Fibroblast of lung (primary cell): ENCODE results near the gene CENPX. TPM values are rescaled to one million over a fixed set of nuclear protein-coding genes. Genes with fewer than 3 reads are reported as not detected.

Experiments
- DNase-seq, 2 donors: peaks; one replicate each; pipeline versions ENCODE4 v3.0.0 to v3.0.0-alpha.2; 2010; ENCODE audit warnings: low read depth in 2 of 2
- H2AFZ ChIP-seq: 2 replicates; pipeline ENCODE4 v1.5.1; 2012; ENCODE audit warnings: low read length, control low read depth, inconsistent platforms
- H3K27ac ChIP-seq: 2 replicates; pipeline ENCODE4 v1.5.1; 2011; ENCODE audit warnings: low read length, control low read depth; ENCODE audit not compliant: insufficient read depth
- H3K27me3 ChIP-seq: 2 replicates; pipeline ENCODE4 v1.5.1; 2011; ENCODE audit warnings: mild to moderate bottlenecking, low read length; ENCODE audit not compliant: control insufficient read depth, insufficient read depth
- H3K36me3 ChIP-seq: 2 replicates; pipeline ENCODE4 v1.5.1; 2011; ENCODE audit warnings: low read length; ENCODE audit not compliant: control insufficient read depth, insufficient read depth
- H3K4me1 ChIP-seq: 2 replicates; pipeline ENCODE4 v1.5.1; 2011; ENCODE audit warnings: low read length; ENCODE audit not compliant: control insufficient read depth, insufficient read depth; ENCODE audit errors: extremely low read depth
- H3K4me2 ChIP-seq: 2 replicates; pipeline ENCODE4 v1.5.1; 2011; ENCODE audit warnings: low read length, control low read depth; ENCODE audit not compliant: insufficient read depth; ENCODE audit errors: extremely low read depth
- H3K4me3 ChIP-seq, 4 experiments: fragments of 200-600 bp in 1 of 4; sonication (generic) in 1 of 4; replicated peaks in 1 of 4; 2 replicates each; pipeline ENCODE4 v1.5.1; 2011 to 2016; ENCODE audit warnings: low read length in 4 of 4, low read depth in 3 of 4, mild to moderate bottlenecking in 3 of 4, control low read depth in 2 of 4, inconsistent platforms in 1 of 4, mixed read lengths in 1 of 4; ENCODE audit not compliant: insufficient read depth in 1 of 4; ENCODE audit errors: control extremely low read depth in 1 of 4
- H3K79me2 ChIP-seq: 2 replicates; pipeline ENCODE4 v1.5.1; 2012; ENCODE audit warnings: mild to moderate bottlenecking, low read length, inconsistent platforms; ENCODE audit not compliant: control insufficient read depth, insufficient read depth
- H3K9ac ChIP-seq: 2 replicates; pipeline ENCODE4 v1.5.1; 2011; ENCODE audit warnings: mild to moderate bottlenecking, low read length, control low read depth; ENCODE audit not compliant: insufficient read depth
- H3K9me3 ChIP-seq: 2 replicates; pipeline ENCODE4 v1.5.1; 2012; ENCODE audit warnings: low read depth, low read length; ENCODE audit not compliant: control insufficient read depth, insufficient read depth
- H4K20me1 ChIP-seq: 2 replicates; pipeline ENCODE4 v1.5.1; 2011; ENCODE audit warnings: low read length; ENCODE audit not compliant: control insufficient read depth, insufficient read depth; ENCODE audit errors: extremely low read depth
- EZH2 ChIP-seq: IDR thresholded peaks from 2 replicates; pipeline ENCODE4 v1.5.1; 2012; ENCODE audit warnings: low read length, control low read depth, mild to moderate bottlenecking; ENCODE audit errors: missing control alignments
- polyA plus RNA-seq, 2 donors: library from polyadenylated mRNA; depleted of rRNA in 1 of 2; stranded (reverse) in 1 of 2; unstranded in 1 of 2; fragments of >200 nt; gene quantifications; 2 replicates each; pipeline ENCODE4 v1.2.1, GENCODE V29; 2011 to 2012; ENCODE audit warnings: missing spikeins in 1 of 2
- total RNA-seq: library from RNA; depleted of rRNA; stranded (reverse); fragments of >200 nt; gene quantifications from 2 replicates; pipeline ENCODE4 v1.2.1, GENCODE V29; 2014
- TF ChIP-seq, protein P1 (sequence below), 2 donors: IDR thresholded peaks in 1 of 2; conservative IDR thresholded peaks in 1 of 2; 1 replicate in 1 of 2; 2 replicates in 1 of 2; pipeline ENCODE4 v1.5.1; 2011 to 2012; ENCODE audit warnings: low read length in 2 of 2, control low read depth in 1 of 2, inconsistent platforms in 1 of 2, low read depth in 1 of 2, mild to moderate bottlenecking in 1 of 2

CENPX gene
- total and polyA plus RNA-seq, 2 donors (not counting 1 experiment from before 2014, with no cell fraction given): 29.2 to 30.4 TPM

GRCh38 chr17:81990836-81991683, 31.6 kb downstream of the CENPX start:
- Histone ChIP-seq H3K4me2 (no peak overlapping the region), H2AFZ (no peak overlapping the region)

DNA sequence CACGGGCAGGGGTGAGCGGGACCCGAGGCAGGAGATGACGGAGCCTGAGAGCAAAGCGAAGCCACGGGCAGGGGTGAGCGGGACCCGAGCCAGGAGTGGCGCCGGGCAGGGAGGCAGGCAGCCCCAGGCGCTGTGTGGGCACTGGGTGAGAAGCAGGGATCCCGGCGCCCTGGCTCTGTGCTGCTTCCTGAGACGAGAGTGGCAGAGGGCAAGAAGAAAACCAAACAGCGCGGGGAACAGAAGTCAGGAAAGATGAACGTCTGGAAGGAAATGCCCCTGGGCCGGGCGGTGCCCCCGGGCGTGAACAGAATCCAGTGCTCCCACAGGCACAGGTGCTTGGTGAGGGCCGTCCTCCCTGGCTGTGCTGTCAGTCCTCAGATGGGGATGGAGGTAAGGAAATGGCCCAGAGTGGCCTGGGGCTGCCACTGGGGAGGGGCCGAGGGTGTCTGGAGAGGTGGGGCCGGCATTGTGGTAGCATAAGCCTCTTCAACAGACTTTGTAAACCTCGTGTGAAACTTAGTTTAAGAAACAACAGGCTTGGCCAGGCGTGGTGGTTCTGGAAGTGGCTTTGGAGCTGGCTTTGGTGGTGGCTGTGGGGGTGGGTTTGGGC, 35.4 kb downstream of the CENPX start:
- Histone ChIP-seq H2AFZ (no peak overlapping the region), H3K9me3 (no peaks in the 10 kb centered on the region), H4K20me1 (no peaks in the 10 kb centered on the region), H3K36me3 (peaks cover 17% of the 10 kb centered on the region), H3K27ac (no peak overlapping the region), H3K4me1 (peaks cover 12% of the 10 kb centered on the region), H3K27me3 (no peaks in the 10 kb centered on the region), H3K79me2 (no peaks in the 10 kb centered on the region), H3K4me2 (no peak overlapping the region), H3K9ac (no peak overlapping the region), H3K4me3 (no peak overlapping the region)
- DNase-seq: no peak
- TF ChIP-seq, protein P1, sequence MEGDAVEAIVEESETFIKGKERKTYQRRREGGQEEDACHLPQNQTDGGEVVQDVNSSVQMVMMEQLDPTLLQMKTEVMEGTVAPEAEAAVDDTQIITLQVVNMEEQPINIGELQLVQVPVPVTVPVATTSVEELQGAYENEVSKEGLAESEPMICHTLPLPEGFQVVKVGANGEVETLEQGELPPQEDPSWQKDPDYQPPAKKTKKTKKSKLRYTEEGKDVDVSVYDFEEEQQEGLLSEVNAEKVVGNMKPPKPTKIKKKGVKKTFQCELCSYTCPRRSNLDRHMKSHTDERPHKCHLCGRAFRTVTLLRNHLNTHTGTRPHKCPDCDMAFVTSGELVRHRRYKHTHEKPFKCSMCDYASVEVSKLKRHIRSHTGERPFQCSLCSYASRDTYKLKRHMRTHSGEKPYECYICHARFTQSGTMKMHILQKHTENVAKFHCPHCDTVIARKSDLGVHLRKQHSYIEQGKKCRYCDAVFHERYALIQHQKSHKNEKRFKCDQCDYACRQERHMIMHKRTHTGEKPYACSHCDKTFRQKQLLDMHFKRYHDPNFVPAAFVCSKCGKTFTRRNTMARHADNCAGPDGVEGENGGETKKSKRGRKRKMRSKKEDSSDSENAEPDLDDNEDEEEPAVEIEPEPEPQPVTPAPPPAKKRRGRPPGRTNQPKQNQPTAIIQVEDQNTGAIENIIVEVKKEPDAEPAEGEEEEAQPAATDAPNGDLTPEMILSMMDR (conservative IDR thresholded peaks at IDR 0.05 in 1 of 2, IDR thresholded peaks at IDR 0.05 in 1 of 2; ENCODE audit: low read depth in 1 of 2, low read length in 2 of 2): no peak
- no peak for TF ChIP-seq EZH2

More at GRCh38 chr17:81990836-81991683, 31.6 kb downstream of the CENPX start:
- Histone ChIP-seq H3K36me3 (peaks cover 5% of the 10 kb centered on the region), H3K4me1 (peaks cover 18% of the 10 kb centered on the region), H3K27me3 (no peaks in the 10 kb centered on the region), H3K9ac (no peak overlapping the region), H3K79me2 (no peaks in the 10 kb centered on the region), H4K20me1 (no peaks in the 10 kb centered on the region), H3K27ac (no peak overlapping the region), H3K9me3 (no peaks in the 10 kb centered on the region), H3K4me3 (no peak overlapping the region)
- no peak for DNase-seq
- no peak for TF ChIP-seq EZH2
- TF ChIP-seq, protein P1 (conservative IDR thresholded peaks at IDR 0.05 in 1 of 2, IDR thresholded peaks at IDR 0.05 in 1 of 2; ENCODE audit: low read depth in 1 of 2, low read length in 2 of 2): no peak

GRCh38 chr17:81986606-81987005, 36.1 kb downstream of the CENPX start:
- H3K27ac ChIP-seq: no peak overlapping the region
- H3K4me2 ChIP-seq: no peak overlapping the region
- H3K27me3 ChIP-seq: no peaks in the 10 kb centered on the region
- no peaks in the 10 kb centered on the region for H4K20me1 ChIP-seq
- H3K4me3 ChIP-seq: no peak overlapping the region
- peaks cover 17% of the 10 kb centered on the region for H3K36me3 ChIP-seq
- no peak for DNase-seq
- H3K9ac ChIP-seq: no peak overlapping the region
- no peaks in the 10 kb centered on the region for H3K9me3 ChIP-seq
- no peak for TF ChIP-seq EZH2
- TF ChIP-seq, protein P1 (conservative IDR thresholded peaks at IDR 0.05 in 1 of 2, IDR thresholded peaks at IDR 0.05 in 1 of 2; ENCODE audit: low read depth in 1 of 2, low read length in 2 of 2): no peak
- peaks cover 5% of the 10 kb centered on the region for H3K4me1 ChIP-seq
- no peaks in the 10 kb centered on the region for H3K79me2 ChIP-seq
- no peak overlapping the region for H2AFZ ChIP-seq
